ENCODE results near the gene CMKLR1. TPM values are rescaled to one million over a fixed set of nuclear protein-coding genes. Genes with fewer than 3 reads are reported as not detected.

Gene CMKLR1
- total and polyA plus RNA-seq, 10 of the 15 experiments (the other 5 are each of a cell fraction or from before 2014, with no cell fraction given): 13.8 to 52.3 (median 26.2) TPM

GRCh38 chr12:108335349-108336119 is 3.6 kb downstream of the CMKLR1 start (continued):
- TF ChIP-seq CTCF (IDR thresholded peaks at IDR 0.05 in 2 of 3, conservative IDR thresholded peaks at IDR 0.05 in 1 of 3; ENCODE audit: control insufficient read depth in 2 of 3, extremely low read depth in 1 of 3, insufficient read depth in 1 of 3, low read depth in 3 of 3, low read length in 3 of 3): no peak
- TF ChIP-seq ZBTB40 (IDR thresholded peaks at IDR 0.05; ENCODE audit: borderline replicate concordance): no peak
- peak; percentile 91 for TF ChIP-seq EED (IDR thresholded peaks at IDR 0.05; ENCODE audit: low read depth)
- 0 out of 2 replicates have a peak, but pooled peaks have one; percentile 43 for TF ChIP-seq CBFB (IDR thresholded peaks at IDR 0.05; ENCODE audit: low read depth)
- TF ChIP-seq MXI1 (IDR thresholded peaks at IDR 0.05; ENCODE audit: low read depth, low read length): peak; percentile 72
- TF ChIP-seq ZNF687 (IDR thresholded peaks at IDR 0.05): 0 out of 2 replicates have a peak, but pooled peaks have one; percentile 42
- peak; percentile 80 to 85 for TF ChIP-seq EP300 (IDR thresholded peaks at IDR 0.05; ENCODE audit: borderline replicate concordance in 1 of 2, control insufficient read depth in 1 of 2, low read depth in 2 of 2, low read length in 2 of 2)
- no peak for TF ChIP-seq ASH2L (IDR thresholded peaks at IDR 0.05; ENCODE audit: borderline replicate concordance, low read depth)
- TF ChIP-seq NRF1 (conservative IDR thresholded peaks at IDR 0.05; ENCODE audit: low read depth, low read length): no peak
- peak; percentile 78 for TF ChIP-seq ATF2 (IDR thresholded peaks at IDR 0.05; ENCODE audit: low read length)
- peak; percentile 58; the same call in 1 of the 2 replicates for TF ChIP-seq ZBED1 (IDR thresholded peaks at IDR 0.05; ENCODE audit: borderline replicate concordance)
